ENCODE data around the gene SLC16A2.

DNA sequence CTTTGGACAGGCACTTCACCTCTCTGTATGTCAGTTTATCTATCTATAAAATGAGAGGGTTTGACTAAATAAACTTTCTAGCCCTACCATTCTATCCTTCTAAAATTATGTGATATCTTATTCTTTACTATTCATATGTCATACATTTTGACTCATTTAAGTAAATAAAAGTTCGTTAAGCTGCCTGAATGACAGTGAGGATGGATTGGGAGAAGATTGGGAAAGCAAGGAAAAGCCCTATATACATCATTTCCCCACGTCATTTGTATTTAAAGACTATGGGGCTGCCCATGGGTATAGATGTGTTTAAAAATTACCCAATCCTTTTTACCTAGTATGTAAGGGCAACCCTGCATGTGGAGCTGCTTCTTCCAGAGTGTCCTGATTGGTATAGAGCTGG is 5.3 kb downstream of the SLC16A2 start:
- TF ChIP-seq, protein P1, sequence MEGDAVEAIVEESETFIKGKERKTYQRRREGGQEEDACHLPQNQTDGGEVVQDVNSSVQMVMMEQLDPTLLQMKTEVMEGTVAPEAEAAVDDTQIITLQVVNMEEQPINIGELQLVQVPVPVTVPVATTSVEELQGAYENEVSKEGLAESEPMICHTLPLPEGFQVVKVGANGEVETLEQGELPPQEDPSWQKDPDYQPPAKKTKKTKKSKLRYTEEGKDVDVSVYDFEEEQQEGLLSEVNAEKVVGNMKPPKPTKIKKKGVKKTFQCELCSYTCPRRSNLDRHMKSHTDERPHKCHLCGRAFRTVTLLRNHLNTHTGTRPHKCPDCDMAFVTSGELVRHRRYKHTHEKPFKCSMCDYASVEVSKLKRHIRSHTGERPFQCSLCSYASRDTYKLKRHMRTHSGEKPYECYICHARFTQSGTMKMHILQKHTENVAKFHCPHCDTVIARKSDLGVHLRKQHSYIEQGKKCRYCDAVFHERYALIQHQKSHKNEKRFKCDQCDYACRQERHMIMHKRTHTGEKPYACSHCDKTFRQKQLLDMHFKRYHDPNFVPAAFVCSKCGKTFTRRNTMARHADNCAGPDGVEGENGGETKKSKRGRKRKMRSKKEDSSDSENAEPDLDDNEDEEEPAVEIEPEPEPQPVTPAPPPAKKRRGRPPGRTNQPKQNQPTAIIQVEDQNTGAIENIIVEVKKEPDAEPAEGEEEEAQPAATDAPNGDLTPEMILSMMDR (IDR thresholded peaks at IDR 0.05; ENCODE audit: low read depth, low read length) = no peak
- TF ChIP-seq POLR2A (IDR thresholded peaks at IDR 0.05; ENCODE audit: extremely low read depth, insufficient read length) (no peak), MAX (IDR thresholded peaks at IDR 0.05; ENCODE audit: low read depth, low read length) (no peak)
